DOHH2 (cell line): ENCODE measurements around the gene TMEM92.

ENCODE experiments used
- H3F3A ChIP-seq: fragments of 200-600 bp; sonication (generic), shearing (Covaris generic); 2 replicates; pipeline ENCODE4 v1.6.0; 2016; ENCODE audit warnings: antibody characterized with exemption, mild to moderate bottlenecking; ENCODE audit not compliant: control insufficient read depth, insufficient read depth
- H3K27ac ChIP-seq: fragments of 200-600 bp; sonication (generic); 2 replicates; pipeline ENCODE4 v1.5.1; 2014; ENCODE audit warnings: low read depth, mild to moderate bottlenecking, low read length, moderate library complexity
- H3K27me3 ChIP-seq: fragments of 200-600 bp; sonication (generic); 2 replicates; pipeline ENCODE4 v1.6.1; 2014; ENCODE audit warnings: mild to moderate bottlenecking, low read length, mixed read lengths; ENCODE audit not compliant: control insufficient read depth
- H3K36me3 ChIP-seq: fragments of 200-600 bp; sonication (generic); 2 replicates; pipeline ENCODE4 v1.6.1; 2014; ENCODE audit warnings: mild to moderate bottlenecking, low read length, moderate library complexity, mixed read lengths; ENCODE audit not compliant: control insufficient read depth
- H3K4me1 ChIP-seq: fragments of 200-600 bp; sonication (generic); 2 replicates; pipeline ENCODE4 v1.6.1; 2014; ENCODE audit warnings: mild to moderate bottlenecking, low read length, mixed read lengths; ENCODE audit not compliant: control insufficient read depth
- H3K4me2 ChIP-seq: fragments of 200-600 bp; sonication (generic); 2 replicates; pipeline ENCODE4 v1.6.0; 2014; ENCODE audit warnings: mild to moderate bottlenecking, low read length, moderate library complexity
- H3K4me3 ChIP-seq: fragments of 200-600 bp; sonication (generic); 2 replicates; pipeline ENCODE4 v1.5.1; 2014; ENCODE audit warnings: mild to moderate bottlenecking, low read length, mixed read lengths
- H3K79me2 ChIP-seq: fragments of 200-600 bp; sonication (generic); 2 replicates; pipeline ENCODE4 v1.6.1; 2014; ENCODE audit warnings: mild to moderate bottlenecking, low read length, mixed read lengths; ENCODE audit not compliant: control insufficient read depth
- H3K9me2 ChIP-seq: fragments of 200-600 bp; sonication (generic); replicated peaks from 2 replicates; pipeline ENCODE4 v1.6.1; 2014; ENCODE audit warnings: mild to moderate bottlenecking, low read length, mixed read lengths; ENCODE audit not compliant: control insufficient read depth
- H3K9me3 ChIP-seq: fragments of 200-600 bp; sonication (generic); 2 replicates; pipeline ENCODE4 v1.6.1; 2014; ENCODE audit warnings: antibody characterized with exemption, low read length, mixed read lengths; ENCODE audit not compliant: control insufficient read depth, insufficient read depth
- H4K20me1 ChIP-seq: fragments of 200-600 bp; sonication (generic); 2 replicates; pipeline ENCODE4 v1.6.0; 2014; ENCODE audit warnings: low read depth, mild to moderate bottlenecking, antibody characterized with exemption, low read length, moderate library complexity; ENCODE audit not compliant: control insufficient read depth, insufficient read depth
- EZH2phosphoT487 ChIP-seq: fragments of 200-600 bp; sonication (generic); IDR thresholded peaks from 2 replicates; pipeline ENCODE4 v1.6.1; 2017; ENCODE audit warnings: borderline replicate concordance, mild to moderate bottlenecking, antibody characterized with exemption, low read length, moderate library complexity, mixed read lengths
- TF ChIP-seq, protein P1 (sequence below): fragments of 200-600 bp; sonication (generic); IDR thresholded peaks from one replicate; pipeline ENCODE4 v1.5.1; 2014; ENCODE audit warnings: antibody characterized with exemption, mild to moderate bottlenecking, low read depth, low read length; ENCODE audit not compliant: poor library complexity, severe bottlenecking

Gene TMEM92

DNA sequence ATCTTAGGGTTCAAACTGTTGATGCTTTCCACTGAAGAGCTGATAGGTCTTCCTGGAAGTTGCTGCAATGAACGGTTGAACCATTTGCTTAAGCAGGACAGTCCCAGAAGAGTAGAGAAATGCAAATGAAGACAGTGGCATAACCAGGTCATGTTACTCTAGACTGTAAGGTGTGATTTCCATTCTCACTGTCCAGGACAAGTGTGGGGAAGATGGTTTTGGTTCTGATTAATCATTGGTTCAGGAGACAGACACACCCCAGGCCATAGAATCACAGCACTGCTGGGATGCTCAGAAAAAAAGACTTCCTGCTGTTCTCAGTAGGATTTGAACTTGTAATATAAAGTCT, 36.8 kb downstream of the TMEM92 start:
- TF ChIP-seq, protein P1, sequence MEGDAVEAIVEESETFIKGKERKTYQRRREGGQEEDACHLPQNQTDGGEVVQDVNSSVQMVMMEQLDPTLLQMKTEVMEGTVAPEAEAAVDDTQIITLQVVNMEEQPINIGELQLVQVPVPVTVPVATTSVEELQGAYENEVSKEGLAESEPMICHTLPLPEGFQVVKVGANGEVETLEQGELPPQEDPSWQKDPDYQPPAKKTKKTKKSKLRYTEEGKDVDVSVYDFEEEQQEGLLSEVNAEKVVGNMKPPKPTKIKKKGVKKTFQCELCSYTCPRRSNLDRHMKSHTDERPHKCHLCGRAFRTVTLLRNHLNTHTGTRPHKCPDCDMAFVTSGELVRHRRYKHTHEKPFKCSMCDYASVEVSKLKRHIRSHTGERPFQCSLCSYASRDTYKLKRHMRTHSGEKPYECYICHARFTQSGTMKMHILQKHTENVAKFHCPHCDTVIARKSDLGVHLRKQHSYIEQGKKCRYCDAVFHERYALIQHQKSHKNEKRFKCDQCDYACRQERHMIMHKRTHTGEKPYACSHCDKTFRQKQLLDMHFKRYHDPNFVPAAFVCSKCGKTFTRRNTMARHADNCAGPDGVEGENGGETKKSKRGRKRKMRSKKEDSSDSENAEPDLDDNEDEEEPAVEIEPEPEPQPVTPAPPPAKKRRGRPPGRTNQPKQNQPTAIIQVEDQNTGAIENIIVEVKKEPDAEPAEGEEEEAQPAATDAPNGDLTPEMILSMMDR, result no peak
- TF ChIP-seq EZH2phosphoT487, result no peak
- Histone ChIP-seq H3K27ac (no peak overlapping the region), H4K20me1 (no peaks in the 10 kb centered on the region), H3K27me3 (peaks cover 49% of the 10 kb centered on the region), H3K36me3 (no peaks in the 10 kb centered on the region), H3K4me1 (no peaks in the 10 kb centered on the region), H3K79me2 (no peaks in the 10 kb centered on the region), H3K4me2 (no peak overlapping the region), H3K4me3 (no peak overlapping the region), H3K9me3 (no peaks in the 10 kb centered on the region), H3K9me2 (no peaks in the 10 kb centered on the region), H3F3A (no peaks in the 10 kb centered on the region)

DNA sequence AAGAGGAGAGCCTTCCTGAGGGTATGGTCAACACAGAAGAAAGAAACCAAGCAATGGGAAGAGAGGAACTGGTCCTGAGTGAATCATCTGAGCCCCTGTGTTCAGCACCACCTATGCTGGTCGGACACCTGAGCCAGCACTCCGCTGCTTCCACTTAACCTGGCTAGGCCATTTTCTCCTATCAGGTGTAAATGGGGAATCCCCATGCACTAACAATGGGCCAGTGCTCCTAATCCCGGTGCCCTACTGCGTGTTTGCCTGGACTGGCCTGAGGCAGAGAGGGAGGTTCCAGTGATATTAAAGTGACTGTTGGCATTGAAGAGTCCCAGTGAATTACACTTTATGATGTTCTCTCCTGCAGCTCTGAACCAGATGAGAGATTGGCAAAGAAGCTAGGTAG, 37.2 kb downstream of the TMEM92 start:
- Histone ChIP-seq H3K36me3 (no peaks in the 10 kb centered on the region), H3K79me2 (no peaks in the 10 kb centered on the region), H4K20me1 (no peaks in the 10 kb centered on the region), H3K4me3 (no peak overlapping the region), H3K9me3 (no peaks in the 10 kb centered on the region), H3K4me2 (no peak overlapping the region), H3K27me3 (peaks cover 47% of the 10 kb centered on the region), H3K9me2 (no peaks in the 10 kb centered on the region), H3K27ac (no peak overlapping the region), H3K4me1 (no peaks in the 10 kb centered on the region), H3F3A (no peaks in the 10 kb centered on the region)
- TF ChIP-seq, protein P1, result no peak
- no peak for TF ChIP-seq EZH2phosphoT487

DNA sequence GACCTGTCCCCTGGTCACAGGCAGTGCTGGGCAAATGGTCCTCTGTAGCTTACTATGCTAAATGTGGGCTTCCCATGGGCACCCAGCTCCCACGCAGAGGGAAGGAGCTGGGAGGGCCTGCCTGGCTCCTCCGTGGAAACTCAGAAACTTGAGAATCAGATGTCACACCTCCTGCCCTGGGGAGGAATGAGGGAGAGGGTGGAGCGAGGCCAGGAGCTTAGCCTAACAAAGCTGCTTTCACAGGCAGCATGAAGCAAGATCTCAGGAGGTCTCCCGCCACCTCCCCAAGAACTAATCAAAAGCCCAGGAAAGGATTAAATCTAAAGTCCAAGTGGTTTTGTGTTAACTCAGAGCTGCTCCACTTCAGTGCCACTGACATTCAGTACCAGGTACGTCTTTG, 38.0 kb downstream of the TMEM92 start:
- Histone ChIP-seq H4K20me1 (no peaks in the 10 kb centered on the region), H3K4me1 (no peaks in the 10 kb centered on the region), H3K9me2 (no peaks in the 10 kb centered on the region), H3K4me3 (no peak overlapping the region), H3K9me3 (no peaks in the 10 kb centered on the region), H3K36me3 (no peaks in the 10 kb centered on the region), H3K4me2 (no peak overlapping the region), H3K27me3 (peaks cover 50% of the 10 kb centered on the region), H3F3A (no peaks in the 10 kb centered on the region), H3K79me2 (no peaks in the 10 kb centered on the region), H3K27ac (no peak overlapping the region)
- no peak for TF ChIP-seq EZH2phosphoT487
- TF ChIP-seq, protein P1, result no peak
